OCI-LY7 (cell line): ENCODE results near the gene INTS6L. TPM values are rescaled to one million over a fixed set of nuclear protein-coding genes. Genes with fewer than 3 reads are reported as not detected.

ENCODE experiments used
- BruUV-seq: library from RNA; stranded (reverse); fragments of 400-500 nt; replicated peaks from 2 replicates; lab custom pipeline; 2021; lab: Mats Ljungman, UMichigan
- CTCF ChIA-PET: fragments of 300-600 bp; sonication (Branson Sonifier 250); formaldehyde crosslinking; loops from one replicate; lab custom pipeline; 2022; ENCODE audit warnings: antibody characterized with exemption; ENCODE audit not compliant: unreplicated experiment; lab: Charles Lee
- POLR2A ChIA-PET: fragments of 300-600 bp; sonication (Branson Sonifier 250); formaldehyde crosslinking; loops from one replicate; lab custom pipeline; 2022; ENCODE audit warnings: antibody characterized with exemption; lab: Charles Lee
- DNase-seq: peaks from one replicate; pipeline ENCODE4 v3.0.0-alpha.2; 2015; ENCODE audit warnings: low spot score
- H2AFZ ChIP-seq: fragments of 200-600 bp; sonication (generic), shearing (Covaris generic); 2 replicates; pipeline ENCODE4 v1.6.1; 2014; ENCODE audit warnings: mild to moderate bottlenecking, antibody characterized with exemption, low read length, moderate library complexity
- H3K27ac ChIP-seq: fragments of 200-600 bp; sonication (generic); 2 replicates; pipeline ENCODE4 v1.5.1; 2014; ENCODE audit warnings: mixed run types, low read depth, mild to moderate bottlenecking, moderate library complexity, low read length, inconsistent platforms; ENCODE audit not compliant: poor library complexity, severe bottlenecking
- H3K36me3 ChIP-seq: fragments of 200-600 bp; sonication (generic); 2 replicates; pipeline ENCODE4 v1.6.1; 2014; ENCODE audit warnings: mild to moderate bottlenecking, antibody characterized with exemption, low read length, moderate library complexity, mixed read lengths; ENCODE audit not compliant: insufficient read depth
- H3K4me1 ChIP-seq: fragments of 200-600 bp; sonication (generic); 2 replicates; pipeline ENCODE4 v1.5.1; 2014; ENCODE audit warnings: mild to moderate bottlenecking, low read length; ENCODE audit not compliant: insufficient read depth, poor library complexity, severe bottlenecking
- H3K4me2 ChIP-seq: fragments of 200-600 bp; sonication (generic); 2 replicates; pipeline ENCODE4 v1.6.1; 2014; ENCODE audit warnings: mild to moderate bottlenecking, low read length
- H3K4me3 ChIP-seq: fragments of 200-600 bp; sonication (generic); 2 replicates; pipeline ENCODE4 v1.5.1; 2014; ENCODE audit warnings: mild to moderate bottlenecking, low read depth, low read length; ENCODE audit not compliant: poor library complexity, severe bottlenecking
- H3K79me2 ChIP-seq: fragments of 200-600 bp; sonication (generic); 2 replicates; pipeline ENCODE4 v1.6.1; 2016; ENCODE audit warnings: low read depth, mild to moderate bottlenecking, low read length, moderate library complexity, mixed read lengths; ENCODE audit not compliant: insufficient read depth
- H3K9me2 ChIP-seq: fragments of 200-600 bp; sonication (generic); 2 replicates; pipeline ENCODE4 v1.6.1; 2016; ENCODE audit warnings: mild to moderate bottlenecking, low read length, mixed read lengths; ENCODE audit not compliant: insufficient read depth
- H3K9me3 ChIP-seq: fragments of 200-600 bp; sonication (generic); 2 replicates; pipeline ENCODE4 v1.6.1; 2014; ENCODE audit warnings: mild to moderate bottlenecking, mixed run types, low read length, mixed read lengths
- H4K20me1 ChIP-seq: fragments of 200-600 bp; sonication (generic); 2 replicates; pipeline ENCODE4 v1.6.1; 2014; ENCODE audit warnings: mild to moderate bottlenecking, antibody characterized with exemption, low read length, moderate library complexity, mixed read lengths; ENCODE audit not compliant: insufficient read depth
- CTCF ChIP-seq: fragments of 200-600 bp; sonication (generic); conservative IDR thresholded peaks from 2 replicates; pipeline ENCODE4 v1.5.1; 2014; ENCODE audit warnings: mild to moderate bottlenecking, antibody characterized with exemption, low read length, moderate library complexity, mixed read lengths
- EZH2phosphoT487 ChIP-seq: fragments of 200-600 bp; sonication (generic); IDR thresholded peaks from 2 replicates; pipeline ENCODE4 v1.6.1; 2018; ENCODE audit warnings: low read depth, borderline replicate concordance, mild to moderate bottlenecking, mixed run types, antibody characterized with exemption, low read length, moderate library complexity, mixed read lengths
- intact Hi-C: fragments of 100-400 bp; cut with micrococcal nuclease; formaldehyde crosslinking; loops from one replicate; pipeline ENCODE4 v1.10.0; 2022; ENCODE audit not compliant: unreplicated experiment
- total RNA-seq, 2 experiments: library from RNA; depleted of rRNA in 1 of 2; stranded (reverse); fragments of >200 nt in 1 of 2; shearing (Covaris generic) in 1 of 2; gene quantifications; 2 replicates each; pipeline ENCODE4 v1.2.3, GENCODE V29; 2014 to 2022

The INTS6L gene
- total RNA-seq, 2 experiments from 2014 or later: 15.6 to 16.4 TPM

GRCh38 chrX:135531813-135532212 is 11.4 kb downstream of the INTS6L start:
- Histone ChIP-seq H3K4me3 (no peak overlapping the region), H2AFZ (no peak overlapping the region), H3K27ac (no peak overlapping the region), H3K9me2 (no peaks in the 10 kb centered on the region), H3K36me3 (no peaks in the 10 kb centered on the region; the same call in 1 of the 2 replicates), H4K20me1 (no peaks in the 10 kb centered on the region), H3K4me1 (peaks cover 3% of the 10 kb centered on the region), H3K79me2 (no peaks in the 10 kb centered on the region), H3K9me3 (no peaks in the 10 kb centered on the region), H3K4me2 (no peak overlapping the region)
- TF ChIP-seq EZH2phosphoT487: no peak
- DNase-seq: no peak
- no TSS peak for BruUV-seq
- ChIA-PET CTCF (no interaction called here), POLR2A (no interaction called here)
- intact Hi-C loops: no loop called here

GRCh38 chrX:135535077-135535940 is 14.8 kb downstream of the INTS6L start:
- DNase-seq: no peak
- H3K36me3 ChIP-seq: no peaks in the 10 kb centered on the region; the same call in 1 of the 2 replicates
- H3K79me2 ChIP-seq: no peaks in the 10 kb centered on the region
- H3K9me3 ChIP-seq: no peaks in the 10 kb centered on the region
- H3K4me1 ChIP-seq: peaks cover 7% of the 10 kb centered on the region
- POLR2A ChIA-PET: interaction anchor here (0.6 to 0.7 kb wide), 2 partner anchors 730 to 1198 kb away, joined by 3 read pairs; no protein-coding TSS in a partner anchor
- BruUV-seq: no TSS peak
- intact Hi-C loops: no loop called here
- H3K4me2 ChIP-seq: no peak overlapping the region
- H4K20me1 ChIP-seq: no peaks in the 10 kb centered on the region
- TF ChIP-seq EZH2phosphoT487 (no peak), CTCF (no peak)
- no peak overlapping the region for H3K27ac ChIP-seq
- no peak overlapping the region for H2AFZ ChIP-seq
- CTCF ChIA-PET: no interaction called here
- H3K4me3 ChIP-seq: no peak overlapping the region
- H3K9me2 ChIP-seq: no peaks in the 10 kb centered on the region

- Histone ChIP-seq H3K36me3 (no peaks in the 10 kb centered on the region; the same call in 1 of the 2 replicates), H3K79me2 (no peaks in the 10 kb centered on the region), H3K4me2 (no peak overlapping the region; the same call in 1 of the 2 replicates), H3K4me3 (no peak overlapping the region), H3K9me3 (no peaks in the 10 kb centered on the region), H2AFZ (no peak overlapping the region), H3K9me2 (no peaks in the 10 kb centered on the region), H3K27ac (no peak overlapping the region), H3K4me1 (peaks cover 7% of the 10 kb centered on the region), H4K20me1 (no peaks in the 10 kb centered on the region)
- DNase-seq: no peak
- BruUV-seq: no TSS peak
- no peak for TF ChIP-seq EZH2phosphoT487
- no peak for TF ChIP-seq CTCF
- ChIA-PET POLR2A (interaction anchor here (0.7 kb wide), 1 partner anchor 17 kb away, joined by 4 read pairs; no protein-coding TSS in a partner anchor), CTCF (no interaction called here)
- intact Hi-C loops: no loop called here
Observed at GRCh38 chrX:135536877-135537276, 16.4 kb downstream of the INTS6L start.
